Gastrocnemius medialis (tissue), 4 donors: ENCODE data around the gene UBASH3B.

Source experiments
- POLR2A ChIP-seq, 2 donors: fragments of 450-650 bp; IDR thresholded peaks; one replicate each; pipeline ENCODE4 v1.6.1; 2017; ENCODE audit warnings: antibody characterized with exemption in 2 of 2, mild to moderate bottlenecking in 2 of 2, moderate library complexity in 2 of 2
- TF ChIP-seq, protein P1 (sequence below), 5 experiments: fragments of 450-650 bp in 3 of 5; fragments of 200-600 bp in 2 of 5; sonication (generic) in 2 of 5; IDR thresholded peaks in 4 of 5; conservative IDR thresholded peaks in 1 of 5; 1 replicate in 4 of 5; 2 replicates in 1 of 5; pipeline ENCODE4 v1.5.1; 2016 to 2019; ENCODE audit warnings: antibody characterized with exemption in 5 of 5, mild to moderate bottlenecking in 3 of 5, moderate library complexity in 3 of 5

DNA sequence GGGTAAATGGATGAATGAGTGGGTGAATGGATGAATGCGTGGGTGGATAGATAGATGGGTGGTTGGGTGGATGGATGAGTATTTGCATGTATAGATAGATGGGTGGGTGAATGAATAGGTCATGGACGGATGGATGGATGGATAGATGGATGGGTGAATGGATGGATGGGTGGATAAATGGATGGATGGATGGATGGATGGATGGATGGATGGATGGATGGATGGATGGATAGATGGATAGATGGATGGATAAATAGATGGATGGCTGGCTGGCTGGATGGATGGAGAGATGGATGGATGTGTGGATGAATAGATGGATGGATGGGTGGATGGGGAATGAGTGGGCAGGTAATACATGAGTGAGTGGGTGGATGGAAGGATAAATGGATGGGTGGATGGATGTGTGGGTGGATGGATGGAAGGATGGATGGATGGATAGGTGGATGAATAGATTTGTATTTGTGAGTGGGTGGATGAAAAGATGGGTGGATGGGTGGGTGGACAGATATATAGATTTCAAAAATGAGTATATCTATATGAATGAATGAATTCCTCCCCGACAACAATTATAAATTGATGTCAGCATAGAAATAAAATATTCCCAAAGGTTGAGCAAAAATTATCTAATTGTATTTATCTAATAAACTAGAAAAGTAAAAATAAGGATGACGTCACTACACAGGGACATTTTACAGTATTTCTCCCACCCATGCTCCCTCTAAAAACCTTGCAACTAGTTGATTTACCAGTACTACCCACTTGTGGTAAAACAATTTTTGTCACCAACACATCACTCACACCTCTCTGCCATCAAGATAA lies 182.2 kb downstream of the UBASH3B start:
- TF ChIP-seq, protein P1, sequence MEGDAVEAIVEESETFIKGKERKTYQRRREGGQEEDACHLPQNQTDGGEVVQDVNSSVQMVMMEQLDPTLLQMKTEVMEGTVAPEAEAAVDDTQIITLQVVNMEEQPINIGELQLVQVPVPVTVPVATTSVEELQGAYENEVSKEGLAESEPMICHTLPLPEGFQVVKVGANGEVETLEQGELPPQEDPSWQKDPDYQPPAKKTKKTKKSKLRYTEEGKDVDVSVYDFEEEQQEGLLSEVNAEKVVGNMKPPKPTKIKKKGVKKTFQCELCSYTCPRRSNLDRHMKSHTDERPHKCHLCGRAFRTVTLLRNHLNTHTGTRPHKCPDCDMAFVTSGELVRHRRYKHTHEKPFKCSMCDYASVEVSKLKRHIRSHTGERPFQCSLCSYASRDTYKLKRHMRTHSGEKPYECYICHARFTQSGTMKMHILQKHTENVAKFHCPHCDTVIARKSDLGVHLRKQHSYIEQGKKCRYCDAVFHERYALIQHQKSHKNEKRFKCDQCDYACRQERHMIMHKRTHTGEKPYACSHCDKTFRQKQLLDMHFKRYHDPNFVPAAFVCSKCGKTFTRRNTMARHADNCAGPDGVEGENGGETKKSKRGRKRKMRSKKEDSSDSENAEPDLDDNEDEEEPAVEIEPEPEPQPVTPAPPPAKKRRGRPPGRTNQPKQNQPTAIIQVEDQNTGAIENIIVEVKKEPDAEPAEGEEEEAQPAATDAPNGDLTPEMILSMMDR (IDR thresholded peaks at IDR 0.05 in 4 of 5, conservative IDR thresholded peaks at IDR 0.05 in 1 of 5) = no peak
- no peak for TF ChIP-seq POLR2A (IDR thresholded peaks at IDR 0.05)
